Measurements from ENCODE around the gene KIFC3.

KIFC3 gene

DNA sequence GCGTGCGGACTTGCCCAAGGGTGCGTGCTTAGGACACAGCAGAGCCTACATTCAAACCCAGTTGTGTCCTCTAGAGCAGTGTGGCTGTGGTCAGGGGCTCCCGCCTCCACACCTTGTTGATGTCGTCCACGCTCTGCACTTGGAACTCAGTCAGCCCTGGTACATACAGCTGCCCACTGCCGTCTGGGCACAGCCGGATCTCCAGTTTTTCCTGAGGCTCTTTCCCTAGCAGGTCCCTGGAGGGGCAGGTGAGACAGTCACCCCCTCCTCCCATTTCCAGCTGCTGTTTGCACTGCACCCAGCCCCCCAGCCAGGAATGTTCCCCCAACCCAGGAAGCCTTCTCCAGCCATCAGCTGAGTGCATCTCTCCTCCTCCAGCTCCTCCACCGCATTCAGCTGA is 41.0 kb downstream of the KIFC3 start:
- Histone ChIP-seq H3K9me3 (ENCODE audit: control insufficient read depth, insufficient read depth, low read length) (no peaks in the 10 kb centered on the region), H3K4me1 (ENCODE audit: control insufficient read depth, insufficient read depth, low read length) (peaks cover 11% of the 10 kb centered on the region; the same call in 1 of the 2 replicates), H3K4me3 (ENCODE audit: low read depth, low read length) (no peak overlapping the region), H3K36me3 (ENCODE audit: control insufficient read depth, insufficient read depth, low read length) (peaks cover 7% of the 10 kb centered on the region; the same call in 1 of the 2 replicates), H3K27ac (ENCODE audit: low read depth, low read length) (no peak overlapping the region), H3K27me3 (ENCODE audit: control insufficient read depth, insufficient read depth, low read length) (no peaks in the 10 kb centered on the region), H3K9ac (ENCODE audit: low read depth, low read length) (no peak overlapping the region)

- H3K27ac ChIP-seq (ENCODE audit: low read depth, low read length) = no peak overlapping the region
- H3K36me3 ChIP-seq (ENCODE audit: control insufficient read depth, insufficient read depth, low read length) = peaks cover 12% of the 10 kb centered on the region
- no peaks in the 10 kb centered on the region for H3K27me3 ChIP-seq (ENCODE audit: control insufficient read depth, insufficient read depth, low read length)
- peaks cover 11% of the 10 kb centered on the region; the same call in 1 of the 2 replicates for H3K4me1 ChIP-seq (ENCODE audit: control insufficient read depth, insufficient read depth, low read length)
- no peak overlapping the region for H3K4me3 ChIP-seq (ENCODE audit: low read depth, low read length)
- H3K9me3 ChIP-seq (ENCODE audit: control insufficient read depth, insufficient read depth, low read length) = no peaks in the 10 kb centered on the region
- no peak overlapping the region for H3K9ac ChIP-seq (ENCODE audit: low read depth, low read length)
Measured at GRCh38 chr16:57760357-57761160, 41.7 kb downstream of the KIFC3 start.

- no peak overlapping the region for H3K9ac ChIP-seq (ENCODE audit: low read depth, low read length)
- no peak overlapping the region for H3K4me3 ChIP-seq (ENCODE audit: low read depth, low read length)
- H3K27ac ChIP-seq (ENCODE audit: low read depth, low read length) = no peak overlapping the region
- H3K9me3 ChIP-seq (ENCODE audit: control insufficient read depth, insufficient read depth, low read length) = no peaks in the 10 kb centered on the region
- H3K36me3 ChIP-seq (ENCODE audit: control insufficient read depth, insufficient read depth, low read length) = peaks cover 19% of the 10 kb centered on the region
- H3K4me1 ChIP-seq (ENCODE audit: control insufficient read depth, insufficient read depth, low read length) = peaks cover 11% of the 10 kb centered on the region; the same call in 1 of the 2 replicates
- H3K27me3 ChIP-seq (ENCODE audit: control insufficient read depth, insufficient read depth, low read length) = no peaks in the 10 kb centered on the region
Measured at GRCh38 chr16:57759541-57760356, 42.5 kb downstream of the KIFC3 start.

- Histone ChIP-seq H3K4me3 (ENCODE audit: low read depth, low read length) (no peak overlapping the region), H3K4me1 (ENCODE audit: control insufficient read depth, insufficient read depth, low read length) (peaks cover 9% of the 10 kb centered on the region; the same call in 1 of the 2 replicates), H3K27me3 (ENCODE audit: control insufficient read depth, insufficient read depth, low read length) (no peaks in the 10 kb centered on the region), H3K36me3 (ENCODE audit: control insufficient read depth, insufficient read depth, low read length) (peaks cover 24% of the 10 kb centered on the region), H3K27ac (ENCODE audit: low read depth, low read length) (no peak overlapping the region), H3K9ac (ENCODE audit: low read depth, low read length) (no peak overlapping the region), H3K9me3 (ENCODE audit: control insufficient read depth, insufficient read depth, low read length) (no peaks in the 10 kb centered on the region)
Measured at GRCh38 chr16:57759131-57759530, 43.2 kb downstream of the KIFC3 start.

DNA sequence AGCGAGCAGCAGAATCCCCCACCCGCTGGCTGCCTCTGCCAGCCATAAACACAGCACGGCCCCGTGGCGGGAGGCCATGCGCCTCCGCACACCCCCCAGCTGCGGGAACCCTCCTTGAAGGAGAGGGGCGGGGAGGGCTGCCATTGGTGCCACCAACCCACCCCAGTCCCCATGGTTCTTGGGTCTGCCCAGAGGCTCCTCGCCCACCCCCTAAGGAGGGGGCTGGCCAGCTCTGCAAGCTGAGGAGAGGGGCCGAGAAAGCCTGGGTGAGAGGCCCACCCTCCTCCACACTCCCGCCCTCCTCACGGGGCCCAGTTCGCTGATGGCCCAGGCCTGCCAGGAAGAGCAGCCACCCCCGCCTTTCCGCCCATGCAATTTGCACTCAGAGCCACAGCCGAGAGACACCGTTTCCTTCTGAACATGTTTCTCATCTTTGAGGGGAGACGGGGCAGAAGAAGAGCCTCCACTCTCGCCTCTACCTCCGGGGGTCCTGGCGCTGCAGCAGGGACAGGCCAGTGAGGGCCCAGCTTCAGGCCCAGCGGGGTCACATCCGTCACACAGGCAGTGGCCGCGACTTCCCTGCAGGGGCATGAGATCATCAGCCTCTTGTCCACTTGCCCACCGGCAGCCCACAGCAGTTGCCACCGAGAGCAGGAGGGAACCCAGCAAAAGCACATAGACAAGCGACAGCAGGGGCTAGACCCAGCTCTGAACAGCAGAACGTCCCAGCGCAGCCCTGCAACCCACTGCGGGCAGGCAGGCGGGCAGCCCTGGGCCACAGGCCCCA is 43.8 kb downstream of the KIFC3 start:
- no peak overlapping the region for H3K9ac ChIP-seq (ENCODE audit: low read depth, low read length)
- H3K4me1 ChIP-seq (ENCODE audit: control insufficient read depth, insufficient read depth, low read length) = peaks cover 9% of the 10 kb centered on the region; the same call in 1 of the 2 replicates

GRCh38 chr16:57757883-57758282 is 44.4 kb downstream of the KIFC3 start:
- H3K27ac ChIP-seq (ENCODE audit: low read depth, low read length) = no peak overlapping the region

More for the DNA sequence above, 43.8 kb downstream of the KIFC3 start:
- no peaks in the 10 kb centered on the region for H3K27me3 ChIP-seq (ENCODE audit: control insufficient read depth, insufficient read depth, low read length)
- no peak overlapping the region for H3K4me3 ChIP-seq (ENCODE audit: low read depth, low read length)
- H3K27ac ChIP-seq (ENCODE audit: low read depth, low read length) = no peak overlapping the region
- H3K9me3 ChIP-seq (ENCODE audit: control insufficient read depth, insufficient read depth, low read length) = no peaks in the 10 kb centered on the region
- peaks cover 27% of the 10 kb centered on the region for H3K36me3 ChIP-seq (ENCODE audit: control insufficient read depth, insufficient read depth, low read length)

DNA sequence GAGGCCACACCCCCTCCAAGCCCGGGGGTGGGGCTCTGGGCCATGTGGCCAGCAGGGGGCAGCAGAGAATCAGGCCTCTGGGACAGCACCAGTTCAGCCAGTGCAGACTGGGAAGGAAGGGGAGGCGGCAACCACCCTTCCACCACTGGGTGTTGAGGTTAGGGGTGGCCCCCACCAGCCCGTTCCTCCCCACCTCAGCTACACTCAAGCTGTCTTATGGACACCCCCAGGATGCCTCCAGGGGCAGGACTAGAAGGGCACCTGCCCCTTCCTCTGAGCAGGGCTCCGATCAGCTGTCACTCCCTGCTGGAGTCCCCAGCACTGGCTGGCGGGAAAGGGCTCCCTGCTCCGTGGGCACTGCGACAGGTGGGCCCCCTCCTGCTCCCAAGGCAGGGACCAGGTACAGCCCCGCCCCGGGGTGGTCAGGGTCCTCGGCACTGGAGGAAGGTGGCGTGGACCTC is 44.9 kb downstream of the KIFC3 start:
- Histone ChIP-seq H3K27me3 (ENCODE audit: control insufficient read depth, insufficient read depth, low read length) (no peaks in the 10 kb centered on the region), H3K4me1 (ENCODE audit: control insufficient read depth, insufficient read depth, low read length) (peaks cover 9% of the 10 kb centered on the region; the same call in 1 of the 2 replicates), H3K4me3 (ENCODE audit: low read depth, low read length) (no peak overlapping the region), H3K27ac (ENCODE audit: low read depth, low read length) (no peak overlapping the region), H3K9me3 (ENCODE audit: control insufficient read depth, insufficient read depth, low read length) (no peaks in the 10 kb centered on the region), H3K36me3 (ENCODE audit: control insufficient read depth, insufficient read depth, low read length) (peaks cover 30% of the 10 kb centered on the region), H3K9ac (ENCODE audit: low read depth, low read length) (no peak overlapping the region)

More at GRCh38 chr16:57757883-57758282, 44.4 kb downstream of the KIFC3 start:
- Histone ChIP-seq H3K27me3 (ENCODE audit: control insufficient read depth, insufficient read depth, low read length) (no peaks in the 10 kb centered on the region), H3K4me3 (ENCODE audit: low read depth, low read length) (no peak overlapping the region), H3K4me1 (ENCODE audit: control insufficient read depth, insufficient read depth, low read length) (peaks cover 9% of the 10 kb centered on the region; the same call in 1 of the 2 replicates), H3K9ac (ENCODE audit: low read depth, low read length) (no peak overlapping the region), H3K9me3 (ENCODE audit: control insufficient read depth, insufficient read depth, low read length) (no peaks in the 10 kb centered on the region), H3K36me3 (ENCODE audit: control insufficient read depth, insufficient read depth, low read length) (peaks cover 30% of the 10 kb centered on the region)

DNA sequence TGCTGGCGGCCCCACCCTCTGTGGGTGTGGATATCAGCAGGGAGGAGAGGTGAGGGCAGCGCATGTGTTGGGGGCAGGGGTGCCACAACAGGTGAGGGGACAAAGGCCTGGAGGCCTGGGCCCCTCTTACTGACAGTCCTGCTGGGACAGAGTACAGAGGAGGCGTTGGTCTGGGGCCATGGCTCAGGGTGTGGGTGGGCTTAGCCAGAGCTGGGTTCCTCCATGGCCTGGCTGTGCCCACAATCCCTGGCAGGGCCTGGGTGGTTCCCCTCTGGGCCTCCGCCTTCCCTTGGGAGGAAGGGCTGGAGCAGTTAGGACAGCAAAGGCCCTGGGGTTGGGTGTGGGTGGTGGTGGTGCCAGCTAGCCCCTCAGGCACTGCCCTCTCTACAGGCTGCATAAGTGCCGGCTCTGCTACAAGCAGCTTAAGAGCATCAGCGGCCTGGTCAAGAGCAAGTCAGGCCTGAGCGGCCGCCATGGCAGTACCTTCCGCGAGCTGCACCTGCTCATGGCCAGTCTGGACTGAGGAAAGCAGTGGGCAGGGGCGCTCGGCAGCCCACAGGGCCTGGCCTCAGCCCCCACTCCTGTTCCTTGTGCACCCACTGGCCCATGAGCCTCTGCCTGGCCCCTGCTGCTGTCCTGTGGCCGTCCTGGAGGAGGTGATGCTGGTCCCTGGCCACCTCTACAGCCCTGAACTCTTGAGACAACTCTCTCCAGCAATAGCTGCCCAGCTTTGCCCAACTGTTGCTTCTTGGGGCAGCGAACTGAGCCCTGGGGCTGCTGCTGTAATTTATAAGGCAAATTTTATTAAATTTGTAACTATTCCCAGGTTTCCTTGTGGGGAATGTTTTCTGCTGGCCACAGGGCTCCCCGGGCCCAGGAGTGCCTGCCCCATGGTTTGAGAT is 45.6 kb downstream of the KIFC3 start:
- Histone ChIP-seq H3K9me3 (ENCODE audit: control insufficient read depth, insufficient read depth, low read length) (no peaks in the 10 kb centered on the region), H3K27ac (ENCODE audit: low read depth, low read length) (no peak overlapping the region), H3K36me3 (ENCODE audit: control insufficient read depth, insufficient read depth, low read length) (peaks cover 33% of the 10 kb centered on the region), H3K4me1 (ENCODE audit: control insufficient read depth, insufficient read depth, low read length) (peaks cover 9% of the 10 kb centered on the region; the same call in 1 of the 2 replicates), H3K27me3 (ENCODE audit: control insufficient read depth, insufficient read depth, low read length) (no peaks in the 10 kb centered on the region), H3K9ac (ENCODE audit: low read depth, low read length) (no peak overlapping the region), H3K4me3 (ENCODE audit: low read depth, low read length) (no peak overlapping the region)

GRCh38 chr16:57755726-57756423 is 46.4 kb downstream of the KIFC3 start:
- Histone ChIP-seq H3K4me3 (ENCODE audit: low read depth, low read length) (no peak overlapping the region), H3K27me3 (ENCODE audit: control insufficient read depth, insufficient read depth, low read length) (no peaks in the 10 kb centered on the region), H3K36me3 (ENCODE audit: control insufficient read depth, insufficient read depth, low read length) (peaks cover 37% of the 10 kb centered on the region), H3K9ac (ENCODE audit: low read depth, low read length) (no peak overlapping the region), H3K27ac (ENCODE audit: low read depth, low read length) (no peak overlapping the region), H3K4me1 (ENCODE audit: control insufficient read depth, insufficient read depth, low read length) (peaks cover 9% of the 10 kb centered on the region; the same call in 1 of the 2 replicates), H3K9me3 (ENCODE audit: control insufficient read depth, insufficient read depth, low read length) (no peaks in the 10 kb centered on the region)
